ENCODE results near the gene PRKCE.

DNA sequence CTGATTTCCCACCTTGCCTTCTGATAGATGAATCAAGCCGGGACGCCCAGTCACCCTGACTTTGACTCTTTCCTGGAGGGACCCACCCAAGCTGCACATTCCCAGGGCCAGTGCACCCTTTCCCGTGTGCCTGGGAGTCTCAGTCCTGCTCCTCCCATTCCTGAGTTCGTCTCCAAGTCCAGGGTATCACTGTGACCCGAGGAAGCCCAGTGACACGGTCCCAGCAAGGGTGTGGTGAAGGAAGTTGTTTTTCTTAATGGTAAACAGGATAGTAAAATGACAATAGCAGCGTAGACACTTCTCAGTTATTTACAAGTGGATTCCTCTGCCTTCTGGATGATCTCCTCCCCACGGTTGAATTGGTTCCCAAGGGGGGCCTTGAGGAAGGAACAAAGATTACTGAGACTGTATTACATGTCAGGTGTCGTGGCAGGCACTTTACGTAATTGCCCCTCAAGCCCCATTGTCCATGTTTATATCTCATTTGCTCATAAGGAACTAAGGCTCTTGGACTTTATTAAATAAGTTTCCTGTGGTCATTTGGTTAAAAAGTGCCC is 123.3 kb downstream of the PRKCE start:
- TF ChIP-seq, protein P1, sequence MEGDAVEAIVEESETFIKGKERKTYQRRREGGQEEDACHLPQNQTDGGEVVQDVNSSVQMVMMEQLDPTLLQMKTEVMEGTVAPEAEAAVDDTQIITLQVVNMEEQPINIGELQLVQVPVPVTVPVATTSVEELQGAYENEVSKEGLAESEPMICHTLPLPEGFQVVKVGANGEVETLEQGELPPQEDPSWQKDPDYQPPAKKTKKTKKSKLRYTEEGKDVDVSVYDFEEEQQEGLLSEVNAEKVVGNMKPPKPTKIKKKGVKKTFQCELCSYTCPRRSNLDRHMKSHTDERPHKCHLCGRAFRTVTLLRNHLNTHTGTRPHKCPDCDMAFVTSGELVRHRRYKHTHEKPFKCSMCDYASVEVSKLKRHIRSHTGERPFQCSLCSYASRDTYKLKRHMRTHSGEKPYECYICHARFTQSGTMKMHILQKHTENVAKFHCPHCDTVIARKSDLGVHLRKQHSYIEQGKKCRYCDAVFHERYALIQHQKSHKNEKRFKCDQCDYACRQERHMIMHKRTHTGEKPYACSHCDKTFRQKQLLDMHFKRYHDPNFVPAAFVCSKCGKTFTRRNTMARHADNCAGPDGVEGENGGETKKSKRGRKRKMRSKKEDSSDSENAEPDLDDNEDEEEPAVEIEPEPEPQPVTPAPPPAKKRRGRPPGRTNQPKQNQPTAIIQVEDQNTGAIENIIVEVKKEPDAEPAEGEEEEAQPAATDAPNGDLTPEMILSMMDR (IDR thresholded peaks at IDR 0.05): no peak
- no peak for TF ChIP-seq POLR2A (IDR thresholded peaks at IDR 0.05)
